B cell (primary cell): ENCODE data around the gene CAMTA1. TPM values are rescaled to one million over a fixed set of nuclear protein-coding genes. Genes with fewer than 3 reads are reported as not detected.

Source experiments
- ATAC-seq: fragments of 200-7000 bp; cut with Tn5 transposase; one replicate; pipeline ENCODE4 v1.10.0; 2021; ENCODE audit warnings: low read depth, mild to moderate bottlenecking, moderate number of reproducible peaks, moderate library complexity
- CTCF ChIA-PET: fragments of 350-600 bp; sonication (Branson Sonifier 250); formaldehyde crosslinking; loops from one replicate; lab custom pipeline; 2021; ENCODE audit warnings: antibody characterized with exemption, inconsistent platforms; lab: Charles Lee
- POLR2A ChIA-PET: fragments of 350-600 bp; sonication (Branson Sonifier 250); formaldehyde crosslinking; loops from one replicate; lab custom pipeline; 2021; ENCODE audit warnings: antibody characterized with exemption; lab: Charles Lee
- DNase-seq: peaks from one replicate; pipeline ENCODE4 v3.0.0; 2013
- H2AFZ ChIP-seq: 2 replicates; pipeline ENCODE4 v1.6.1; 2012; ENCODE audit warnings: mild to moderate bottlenecking, low read depth, low read length; ENCODE audit not compliant: insufficient read depth, poor library complexity, severe bottlenecking
- H3K27ac ChIP-seq, 2 donors: 1 replicate in 1 of 2; 2 replicates in 1 of 2; pipeline ENCODE4 v1.5.1; 2012 to 2013; ENCODE audit warnings: low read length in 2 of 2, mild to moderate bottlenecking in 2 of 2, moderate library complexity in 1 of 2
- H3K27me3 ChIP-seq, 4 experiments: fragments of 200-600 bp in 1 of 4; sonication (generic) in 1 of 4; replicated peaks in 1 of 4; 1 replicate in 2 of 4; 2 replicates in 2 of 4; pipeline versions ENCODE4 v1.6.1 to v1.7.0; 2013 to 2016; ENCODE audit warnings: low read length in 3 of 4, mild to moderate bottlenecking in 2 of 4, mixed read lengths in 1 of 4, moderate library complexity in 1 of 4; ENCODE audit not compliant: insufficient read depth in 4 of 4, control insufficient read depth in 3 of 4; ENCODE audit errors: control extremely low read depth in 1 of 4
- H3K36me3 ChIP-seq, 2 experiments: replicated peaks in 1 of 2; 1 replicate in 1 of 2; 2 replicates in 1 of 2; pipeline versions ENCODE4 v1.6.1 to v1.7.1; 2013; ENCODE audit warnings: low read length in 1 of 2; ENCODE audit not compliant: insufficient read depth in 2 of 2, control insufficient read depth in 1 of 2; ENCODE audit errors: control extremely low read depth in 1 of 2, extremely low read depth in 1 of 2
- H3K4me1 ChIP-seq, 2 donors: fragments of 200-600 bp in 1 of 2; sonication (generic) in 1 of 2; 1 replicate in 1 of 2; 2 replicates in 1 of 2; pipeline versions ENCODE4 v1.5.1 to v1.6.1; 2013 to 2017; ENCODE audit warnings: low read length in 2 of 2; ENCODE audit not compliant: control insufficient read depth in 2 of 2, insufficient read depth in 2 of 2
- H3K4me2 ChIP-seq: replicated peaks from 2 replicates; pipeline ENCODE3; 2012; ENCODE audit warnings: mild to moderate bottlenecking, low read depth, low read length; ENCODE audit not compliant: poor library complexity, severe bottlenecking
- H3K4me3 ChIP-seq, 5 experiments: fragments of 200-600 bp in 1 of 5; sonication (generic) in 1 of 5; 1 replicate in 3 of 5; 2 replicates in 2 of 5; pipeline versions ENCODE4 v1.5.1 to v1.7.0; 2011 to 2016; ENCODE audit warnings: low read length in 4 of 5, mild to moderate bottlenecking in 4 of 5, low read depth in 2 of 5, control low read depth in 1 of 5, moderate library complexity in 1 of 5; ENCODE audit not compliant: insufficient read depth in 1 of 5; ENCODE audit errors: control extremely low read depth in 1 of 5, extremely low read depth in 1 of 5
- H3K79me2 ChIP-seq: fragments of 200-600 bp; sonication (generic); one replicate; pipeline ENCODE4 v1.6.0; 2016; ENCODE audit warnings: low read length; ENCODE audit not compliant: control insufficient read depth, insufficient read depth
- H3K9ac ChIP-seq: fragments of 200-600 bp; sonication (generic); 2 replicates; pipeline ENCODE4 v1.6.1; 2017; ENCODE audit warnings: mild to moderate bottlenecking, low read length, moderate library complexity
- H3K9me3 ChIP-seq, 3 donors: one replicate each; pipeline versions ENCODE4 v1.6.1 to v1.7.1; 2013; ENCODE audit warnings: low read length in 2 of 3; ENCODE audit not compliant: control insufficient read depth in 2 of 3, insufficient read depth in 1 of 3; ENCODE audit errors: control extremely low read depth in 1 of 3
- H4K20me1 ChIP-seq: 2 replicates; pipeline ENCODE4 v1.6.0; 2012; ENCODE audit warnings: mild to moderate bottlenecking, low read length; ENCODE audit not compliant: insufficient read depth, control insufficient read depth, poor library complexity, severe bottlenecking
- H3K27ac Mint-ChIP-seq: one replicate; pipeline ENCODE4 v1.8.0; 2021; ENCODE audit warnings: mixed read lengths
- H3K27me3 Mint-ChIP-seq: one replicate; pipeline ENCODE4 v1.8.0; 2021; ENCODE audit warnings: mixed read lengths
- H3K4me1 Mint-ChIP-seq: one replicate; pipeline ENCODE4 v1.8.0; 2021; ENCODE audit warnings: mixed read lengths
- H3K4me3 Mint-ChIP-seq: one replicate; pipeline ENCODE4 v1.8.0; 2021; ENCODE audit warnings: mixed read lengths
- H3K9me3 Mint-ChIP-seq: one replicate; pipeline ENCODE4 v1.8.0; 2022; ENCODE audit warnings: mixed read lengths; ENCODE audit not compliant: insufficient read depth
- EZH2 ChIP-seq: IDR thresholded peaks from 2 replicates; pipeline ENCODE4 v1.6.1; 2012; ENCODE audit warnings: borderline replicate concordance, low read depth, mild to moderate bottlenecking, moderate library complexity, low read length; ENCODE audit not compliant: insufficient read depth, poor library complexity, severe bottlenecking
- WGBS: methylation state at CpG from one replicate; pipeline ENCODE4 v1.1.5; 2013; ENCODE audit warnings: missing lambda C conversion rate; ENCODE audit not compliant: insufficient coverage; 5-methylcytosine and 5-hydroxymethylcytosine counted together
- intact Hi-C: fragments of 100-400 bp; cut with micrococcal nuclease; formaldehyde crosslinking; loops from one replicate; pipeline ENCODE4 v1.10.0; 2022
- polyA plus RNA-seq: library from polyadenylated mRNA; depleted of rRNA; stranded (reverse); fragments of >200 nt; gene quantifications from 2 replicates; pipeline ENCODE4 v1.2.3, GENCODE V29; 2012
- total RNA-seq, 2 donors: library from RNA; stranded (reverse); fragments of 120-200 nt in 1 of 2; gene quantifications; 1 replicate in 1 of 2; 2 replicates in 1 of 2; pipeline versions ENCODE4 v1.2.3 to v1.2.4, GENCODE V29; 2013 to 2022
- TF ChIP-seq, protein P1 (sequence below): fragments of 200-600 bp; IDR thresholded peaks from one replicate; pipeline ENCODE4 v1.8.0; 2022; ENCODE audit warnings: antibody characterized with exemption, mild to moderate bottlenecking

Gene CAMTA1
- total and polyA plus RNA-seq, 2 donors (not counting 1 experiment from before 2014, with no cell fraction given): 42.2 to 45.7 TPM

DNA sequence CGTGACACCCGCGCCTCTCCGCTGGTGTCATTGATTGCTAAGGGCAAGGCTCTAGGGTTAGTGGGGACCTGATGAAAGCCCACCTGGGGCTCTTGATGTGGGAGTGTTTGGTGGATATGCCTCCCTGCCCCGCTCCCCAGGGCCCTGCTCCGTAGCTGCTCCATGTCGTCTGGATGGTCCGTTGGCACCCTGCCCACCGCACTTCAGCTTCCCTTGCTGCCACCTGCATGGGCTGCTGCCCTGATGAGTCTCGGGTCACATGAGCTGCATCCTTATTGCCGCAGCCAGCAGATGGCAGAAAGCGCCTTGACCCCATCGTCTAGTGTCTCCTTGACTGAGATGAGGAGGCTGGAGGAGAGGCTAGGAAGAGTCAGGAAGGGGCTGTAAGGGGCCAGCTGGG, 439.4 kb downstream of the CAMTA1 start:
- H3K4me3 Mint-ChIP-seq: no peak overlapping the region
- Histone ChIP-seq H3K4me3 (no peak overlapping the region), H3K27ac (no peak overlapping the region), H3K9me3 (peaks cover 0 to 5% (median 0%) of the 10 kb centered on the region in 3 donors), H3K4me2 (no peak overlapping the region), H3K36me3 (no peaks in the 10 kb centered on the region), H3K79me2 (no peaks in the 10 kb centered on the region), H2AFZ (no peak overlapping the region), H3K27me3 (peaks cover 0 to 2% (median 0%) of the 10 kb centered on the region in 4 experiments), H4K20me1 (no peaks in the 10 kb centered on the region), H3K4me1 (no peaks in the 10 kb centered on the region), H3K9ac (no peak overlapping the region)
- H3K9me3 Mint-ChIP-seq: no peaks in the 10 kb centered on the region
- intact Hi-C loops: no loop called here
- ATAC-seq (no peak), DNase-seq (no peak)
- ChIA-PET CTCF (no interaction called here), POLR2A (no interaction called here)
- H3K4me1 Mint-ChIP-seq: no peaks in the 10 kb centered on the region
- H3K27ac Mint-ChIP-seq: no peak overlapping the region
- no peaks in the 10 kb centered on the region for H3K27me3 Mint-ChIP-seq
- no peak for TF ChIP-seq EZH2
- TF ChIP-seq, protein P1, sequence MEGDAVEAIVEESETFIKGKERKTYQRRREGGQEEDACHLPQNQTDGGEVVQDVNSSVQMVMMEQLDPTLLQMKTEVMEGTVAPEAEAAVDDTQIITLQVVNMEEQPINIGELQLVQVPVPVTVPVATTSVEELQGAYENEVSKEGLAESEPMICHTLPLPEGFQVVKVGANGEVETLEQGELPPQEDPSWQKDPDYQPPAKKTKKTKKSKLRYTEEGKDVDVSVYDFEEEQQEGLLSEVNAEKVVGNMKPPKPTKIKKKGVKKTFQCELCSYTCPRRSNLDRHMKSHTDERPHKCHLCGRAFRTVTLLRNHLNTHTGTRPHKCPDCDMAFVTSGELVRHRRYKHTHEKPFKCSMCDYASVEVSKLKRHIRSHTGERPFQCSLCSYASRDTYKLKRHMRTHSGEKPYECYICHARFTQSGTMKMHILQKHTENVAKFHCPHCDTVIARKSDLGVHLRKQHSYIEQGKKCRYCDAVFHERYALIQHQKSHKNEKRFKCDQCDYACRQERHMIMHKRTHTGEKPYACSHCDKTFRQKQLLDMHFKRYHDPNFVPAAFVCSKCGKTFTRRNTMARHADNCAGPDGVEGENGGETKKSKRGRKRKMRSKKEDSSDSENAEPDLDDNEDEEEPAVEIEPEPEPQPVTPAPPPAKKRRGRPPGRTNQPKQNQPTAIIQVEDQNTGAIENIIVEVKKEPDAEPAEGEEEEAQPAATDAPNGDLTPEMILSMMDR: no peak
- 83% methylated on average over 13 of the region's 13 CpGs for WGBS

DNA sequence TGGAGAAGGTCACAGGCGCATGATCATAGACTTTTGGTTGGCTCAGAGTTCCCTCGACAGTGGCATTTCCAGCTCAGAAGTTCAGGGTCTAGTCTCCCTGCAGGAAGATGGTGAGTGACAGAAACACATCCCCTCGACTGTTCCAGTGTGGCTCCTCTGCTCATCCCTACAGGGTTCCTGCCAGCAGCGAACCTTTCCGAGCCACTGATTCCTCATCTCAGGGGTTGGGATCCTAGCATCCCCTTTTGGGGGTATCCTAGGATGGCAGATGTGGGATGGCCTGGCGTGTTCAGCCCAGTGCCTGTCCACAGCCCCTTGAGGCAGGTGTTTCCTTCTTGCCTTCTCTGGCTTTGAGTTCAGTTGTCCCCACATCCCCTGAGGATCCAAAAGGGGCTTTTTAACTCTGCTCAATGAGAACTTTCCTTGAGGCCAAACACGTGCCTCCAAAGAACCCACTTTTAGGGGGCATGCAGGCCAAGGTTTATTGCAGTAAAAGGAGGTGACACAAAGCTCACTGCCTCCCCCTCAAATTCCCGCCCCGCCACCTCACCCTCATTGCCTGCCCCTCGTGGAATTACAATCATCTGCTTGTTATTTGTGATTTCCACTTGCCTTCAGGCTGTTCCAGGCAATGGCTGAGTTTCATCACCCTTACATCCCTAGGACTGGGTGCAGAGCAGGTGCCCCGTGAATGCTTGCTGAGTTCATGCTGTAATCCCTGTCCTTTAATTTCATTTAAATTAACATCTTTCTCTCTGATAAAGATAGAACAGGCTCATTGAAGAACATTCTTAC, 440.7 kb downstream of the CAMTA1 start:
- no peaks in the 10 kb centered on the region for H4K20me1 ChIP-seq
- H3K4me3 Mint-ChIP-seq: no peak overlapping the region
- no peak overlapping the region for H3K4me2 ChIP-seq
- intact Hi-C loops: no loop called here
- H3K36me3 ChIP-seq: no peaks in the 10 kb centered on the region
- 81% methylated on average over 9 of the region's 11 CpGs for WGBS
- H3K9ac ChIP-seq: no peak overlapping the region
- no peak overlapping the region for H3K4me3 ChIP-seq
- no peaks in the 10 kb centered on the region for H3K27me3 Mint-ChIP-seq
- POLR2A ChIA-PET: no interaction called here
- no peak overlapping the region for H3K27ac Mint-ChIP-seq
- H2AFZ ChIP-seq: no peak overlapping the region
- H3K4me1 ChIP-seq: no peaks in the 10 kb centered on the region
- H3K9me3 ChIP-seq: no peaks in the 10 kb centered on the region
- no peak for TF ChIP-seq EZH2
- TF ChIP-seq, protein P1: no peak
- CTCF ChIA-PET: no interaction called here
- no peaks in the 10 kb centered on the region for H3K9me3 Mint-ChIP-seq
- H3K27me3 ChIP-seq: peaks cover 0 to 2% (median 0%) of the 10 kb centered on the region in 4 experiments
- ATAC-seq: no peak
- no peaks in the 10 kb centered on the region for H3K4me1 Mint-ChIP-seq
- no peak overlapping the region for H3K27ac ChIP-seq
- H3K79me2 ChIP-seq: no peaks in the 10 kb centered on the region
- DNase-seq: no peak
